A549 (cell line): ENCODE measurements around the gene SPATA13. TPM values are rescaled to one million over a fixed set of nuclear protein-coding genes. Genes with fewer than 3 reads are reported as not detected.

Source experiments
- ATAC-seq, 2 experiments: fragments of 200-7000 bp in 1 of 2; fragments of >200 bp in 1 of 2; cut with Nextera tagmentation in 1 of 2; cut with Tn5 transposase in 1 of 2; 3 replicates each; pipeline versions ENCODE4 v1.8.0 to v1.9.1; 2018 to 2020; ENCODE audit warnings: mild to moderate bottlenecking in 1 of 2, moderate library complexity in 1 of 2
- CTCF ChIA-PET: fragments of 300-600 bp; sonication (Branson Sonifier 250); formaldehyde crosslinking; extraction: SDS; loops from one replicate; lab custom pipeline; 2021; ENCODE audit warnings: antibody characterized with exemption, inconsistent platforms; lab: Yijun Ruan, JAX
- POLR2A ChIA-PET: fragments of 350-600 bp; formaldehyde crosslinking; extraction: SDS; loops from one replicate; lab custom pipeline; 2021; ENCODE audit warnings: antibody characterized with exemption, inconsistent platforms; lab: Yijun Ruan, JAX
- DNase-seq, 2 experiments: peaks; one replicate each; pipeline versions ENCODE4 v3.0.0 to v3.0.0-alpha.2; 2011 to 2016; ENCODE audit warnings: low read depth in 1 of 2, low spot score in 1 of 2
- FAIRE-seq: peaks from 2 replicates; lab custom pipeline; 2011; peaks lifted over from hg19 to GRCh38; lab: Jason Lieb, UNC
- H3K27ac ChIP-seq, 2 experiments: fragments of >200 bp; sonication (Bioruptor Twin); formaldehyde crosslinking; 3 replicates each; pipeline ENCODE4 v1.5.1; 2016 to 2017
- H3K4me1 ChIP-seq: fragments of >200 bp; sonication (Bioruptor Twin); formaldehyde crosslinking; 3 replicates; pipeline ENCODE4 v1.6.1; 2016
- H3K4me2 ChIP-seq: fragments of >200 bp; sonication (Bioruptor Twin); formaldehyde crosslinking; 3 replicates; pipeline ENCODE4 v1.6.1; 2016
- H3K4me3 ChIP-seq: fragments of >200 bp; sonication (Bioruptor Twin); formaldehyde crosslinking; 3 replicates; pipeline ENCODE4 v1.5.1; 2016
- H3K9me3 ChIP-seq: fragments of >200 bp; sonication (Bioruptor Twin); formaldehyde crosslinking; 3 replicates; pipeline ENCODE4 v1.6.1; 2016
- BCL3 ChIP-seq: fragments of >200 bp; sonication (Bioruptor Twin); formaldehyde crosslinking; IDR thresholded peaks from 3 replicates; pipeline ENCODE4 v1.6.1; 2016
- CHD4 ChIP-seq: fragments of 200-600 bp; sonication (generic); IDR thresholded peaks from 2 replicates; pipeline ENCODE4 v1.6.1; 2016; ENCODE audit warnings: antibody characterized with exemption, mild to moderate bottlenecking, borderline replicate concordance
- EHF ChIP-seq: fragments of 250-450 bp; sonication (Bioruptor Pico); IDR thresholded peaks from 2 replicates; pipeline ENCODE4 v1.5.0; 2020; ENCODE audit warnings: mild to moderate bottlenecking
- EP300 ChIP-seq, 2 experiments: fragments of >200 bp; sonication (Bioruptor Twin); formaldehyde crosslinking; IDR thresholded peaks; 2 replicates in 1 of 2; 3 replicates in 1 of 2; pipeline ENCODE4 v1.6.1; 2016 to 2017
- ESRRA ChIP-seq: fragments of 150-350 bp; IDR thresholded peaks from 2 replicates; pipeline ENCODE4 v1.6.1; 2014; ENCODE audit warnings: mild to moderate bottlenecking, low read length, borderline replicate concordance
- FOSB ChIP-seq: fragments of 250-450 bp; sonication (Bioruptor Pico); IDR thresholded peaks from 2 replicates; pipeline ENCODE4 v1.5.0; 2020; ENCODE audit warnings: mild to moderate bottlenecking, moderate library complexity
- FOSL2 ChIP-seq, 2 experiments: fragments of 450-650 bp in 1 of 2; fragments of >200 bp in 1 of 2; sonication (Bioruptor Twin) in 1 of 2; formaldehyde crosslinking; IDR thresholded peaks; 2 replicates each; pipeline versions ENCODE4 v1.5.0 to v1.6.1; 2016 to 2020; ENCODE audit warnings: mild to moderate bottlenecking in 1 of 2, moderate library complexity in 1 of 2
- GATA3 ChIP-seq: IDR thresholded peaks from 2 replicates; pipeline ENCODE4 v1.6.1; 2012; ENCODE audit warnings: borderline replicate concordance
- HDAC2 ChIP-seq: fragments of 200-600 bp; sonication (generic); IDR thresholded peaks from 2 replicates; pipeline ENCODE4 v1.6.1; 2016
- HEYL ChIP-seq: fragments of 250-450 bp; sonication (Bioruptor Pico); IDR thresholded peaks from 2 replicates; pipeline ENCODE4 v1.8.0; 2021; ENCODE audit warnings: mild to moderate bottlenecking, moderate library complexity
- HMGXB4 ChIP-seq: fragments of 250-450 bp; sonication (Bioruptor Pico); IDR thresholded peaks from 2 replicates; pipeline ENCODE4 v1.5.0; 2021; ENCODE audit warnings: mild to moderate bottlenecking, moderate library complexity, borderline replicate concordance
- JUN ChIP-seq, 2 experiments: fragments of >200 bp; sonication (Bioruptor Twin); formaldehyde crosslinking; IDR thresholded peaks; 2 replicates in 1 of 2; 3 replicates in 1 of 2; pipeline ENCODE4 v1.6.1; 2016 to 2017
- KDM1A ChIP-seq: fragments of 200-600 bp; sonication (generic); IDR thresholded peaks from 2 replicates; pipeline ENCODE4 v1.6.1; 2016; ENCODE audit warnings: low read depth, mild to moderate bottlenecking
- MAFK ChIP-seq: fragments of 450-650 bp; IDR thresholded peaks from 2 replicates; pipeline ENCODE4 v1.6.1; 2014; ENCODE audit not compliant: partially characterized antibody
- MAX ChIP-seq: IDR thresholded peaks from 2 replicates; pipeline ENCODE4 v1.6.1; 2012
- MYC ChIP-seq: IDR thresholded peaks from 2 replicates; pipeline ENCODE4 v1.6.1; 2012; ENCODE audit warnings: mild to moderate bottlenecking, inconsistent platforms, low read length, improper control_type of control experiment, borderline replicate concordance
- NPAS2 ChIP-seq: fragments of 250-450 bp; sonication (Bioruptor Pico); IDR thresholded peaks from 2 replicates; pipeline ENCODE4 v1.8.0; 2022; ENCODE audit warnings: mild to moderate bottlenecking, moderate library complexity, borderline replicate concordance
- NR3C1 ChIP-seq: fragments of >200 bp; sonication (Bioruptor Twin); formaldehyde crosslinking; IDR thresholded peaks from 3 replicates; pipeline ENCODE4 v1.6.1; 2017
- PHF8 ChIP-seq: fragments of 200-600 bp; sonication (generic); IDR thresholded peaks from 2 replicates; pipeline ENCODE4 v1.6.1; 2016; ENCODE audit warnings: low read depth, mild to moderate bottlenecking, antibody characterized with exemption, moderate library complexity, borderline replicate concordance
- RARB ChIP-seq: fragments of 250-450 bp; sonication (Bioruptor Pico); IDR thresholded peaks from 2 replicates; pipeline ENCODE4 v1.8.0; 2021; ENCODE audit warnings: mild to moderate bottlenecking, moderate library complexity
- RFX5 ChIP-seq: fragments of 450-650 bp; IDR thresholded peaks from 2 replicates; pipeline ENCODE4 v1.7.1; 2014; ENCODE audit warnings: antibody characterized with exemption, mild to moderate bottlenecking, moderate library complexity
- USF2 ChIP-seq: fragments of 450-650 bp; IDR thresholded peaks from 2 replicates; pipeline ENCODE4 v1.6.1; 2014; ENCODE audit warnings: antibody characterized with exemption
- ZNF302 ChIP-seq: fragments of 250-450 bp; sonication (Bioruptor Pico); IDR thresholded peaks from 2 replicates; pipeline ENCODE4 v1.9.0; 2021; ENCODE audit warnings: inconsistent platforms, mild to moderate bottlenecking, moderate library complexity
- ZSCAN20 ChIP-seq: fragments of 250-450 bp; sonication (Bioruptor Pico); IDR thresholded peaks from 2 replicates; pipeline ENCODE4 v1.8.0; 2022; ENCODE audit warnings: mild to moderate bottlenecking, moderate library complexity
- WGBS: methylation state at CpG from one replicate; pipeline ENCODE4 v1.1.6; 2017; ENCODE audit errors: missing lambda C conversion rate; 5-methylcytosine and 5-hydroxymethylcytosine counted together
- polyA plus RNA-seq, 4 experiments: library from polyadenylated mRNA; depleted of rRNA in 3 of 4; stranded (reverse); fragments of >200 nt; fragmentation: RNase III in 1 of 4; extraction: RNeasy Plus Mini Kit Qiagen cat#74134 plus additional on column Dnase treatment in 1 of 4; gene quantifications; 2 replicates in 3 of 4; 3 replicates in 1 of 4; pipeline ENCODE4 v1.2.3, GENCODE V29; 2011 to 2017

SPATA13 gene
- polyA plus RNA-seq, 2 of the 4 experiments (the other 2 are of a cell fraction): 3.1 to 6.3 TPM

- no peak for TF ChIP-seq MAX
- no peak for TF ChIP-seq HMGXB4 (CRISPR knock-in tag)
- TF ChIP-seq HEYL: no peak
- no peak for TF ChIP-seq PHF8
- TF ChIP-seq NR3C1: no peak
- TF ChIP-seq ZNF302 (CRISPR knock-in tag): no peak
- TF ChIP-seq JUN (IDR thresholded peaks at IDR 0.05): no peak
- TF ChIP-seq HDAC2: no peak
- TF ChIP-seq ZSCAN20 (CRISPR knock-in tag): no peak
- TF ChIP-seq FOSB (CRISPR knock-in tag): no peak
- no peak for TF ChIP-seq KDM1A
- TF ChIP-seq MAFK: no peak
- ChIA-PET POLR2A (no interaction called here), CTCF (interaction anchor here (2.0 to 12.1 kb wide), 2 partner anchors 17 to 190 kb away, joined by 4 to 96 read pairs; no protein-coding TSS in a partner anchor)
- H3K4me3 ChIP-seq: no peak overlapping the region
- H3K9me3 ChIP-seq: no peaks in the 10 kb centered on the region
- FAIRE-seq: no peak
- no peak for ATAC-seq
- no peak overlapping the region for H3K4me2 ChIP-seq
- DNase-seq: no peak
- peaks cover 28% of the 10 kb centered on the region for H3K4me1 ChIP-seq
- 90% methylated on average over 5 of the region's 5 CpGs for WGBS
- no peak overlapping the region for H3K27ac ChIP-seq
These were observed 51.7 kb downstream of the SPATA13 start for GRCh38 chr13:24212254-24212653.

GRCh38 chr13:24212674-24213073, 52.2 kb downstream of the SPATA13 start:
- H3K4me2 ChIP-seq: no peak overlapping the region
- DNase-seq (no peak), ATAC-seq (no peak), FAIRE-seq (no peak)
- H3K4me3 ChIP-seq: no peak overlapping the region
- no peaks in the 10 kb centered on the region for H3K9me3 ChIP-seq
- ChIA-PET CTCF (interaction anchor here (1.2 to 12.1 kb wide), 3 partner anchors 14 to 191 kb away, joined by 3 to 96 read pairs (median 4); no protein-coding TSS in a partner anchor), POLR2A (no interaction called here)
- peaks cover 32% of the 10 kb centered on the region for H3K4me1 ChIP-seq
- 82% methylated on average over 7 of the region's 7 CpGs for WGBS
- H3K27ac ChIP-seq: no peak overlapping the region
- TF ChIP-seq GATA3 (no peak), HEYL (no peak), CHD4 (no peak), RARB (CRISPR knock-in tag) (no peak), USF2 (no peak), EP300 (IDR thresholded peaks at IDR 0.05) (no peak), EHF (no peak), MYC (no peak), BCL3 (no peak), RFX5 (no peak), KDM1A (no peak), MAX (no peak), NPAS2 (CRISPR knock-in tag) (no peak), FOSL2 (IDR thresholded peaks at IDR 0.05) (no peak), FOSL2 (CRISPR knock-in tag; IDR thresholded peaks at IDR 0.05) (no peak), ESRRA (no peak)
